Prostate gland (tissue), 1 donor: ENCODE data around the gene COG5.

Experiments
- POLR2A ChIP-seq: fragments of 450-650 bp; IDR thresholded peaks from one replicate; pipeline ENCODE4 v1.6.1; 2016; ENCODE audit warnings: antibody characterized with exemption, mild to moderate bottlenecking
- POLR2AphosphoS5 ChIP-seq: sonication (generic); formaldehyde crosslinking; IDR thresholded peaks from one replicate; pipeline ENCODE4 v1.6.1; 2017; ENCODE audit warnings: antibody characterized with exemption

DNA sequence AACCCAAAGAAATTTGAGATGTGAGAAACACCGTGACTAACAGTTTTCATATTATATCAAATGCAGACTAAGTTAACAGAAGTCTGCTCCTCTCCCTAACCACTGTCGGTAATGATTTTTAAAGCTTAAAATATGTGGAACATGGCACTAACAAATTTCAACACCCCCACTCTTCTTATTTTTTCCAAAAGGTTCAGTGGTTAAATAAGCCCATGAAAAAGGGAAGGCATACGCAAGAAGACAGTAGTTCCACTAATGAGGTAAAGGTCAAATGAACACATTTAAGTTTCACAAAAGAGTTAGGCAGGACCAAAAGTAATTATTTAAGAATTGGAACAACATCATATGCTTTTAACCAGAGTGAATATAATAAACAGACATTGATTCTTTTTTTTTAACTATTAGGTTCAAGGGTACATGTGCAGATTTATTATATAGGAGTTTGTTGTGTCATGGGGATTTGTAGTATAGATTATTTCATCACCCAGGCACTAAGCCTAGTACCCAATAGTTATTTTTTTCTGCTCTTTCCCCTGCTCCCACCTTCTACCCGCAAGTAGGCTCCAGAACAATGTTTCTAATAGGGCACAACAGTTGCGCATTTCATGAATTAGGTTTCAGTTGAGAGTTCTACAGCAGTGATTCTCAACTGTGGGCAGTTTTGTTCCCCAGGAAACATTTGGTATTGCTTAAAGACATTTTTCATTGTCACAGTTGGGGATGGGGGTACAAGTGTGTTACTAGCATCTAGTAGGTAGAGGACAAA lies 315.0 kb downstream of the COG5 start:
- TF ChIP-seq POLR2AphosphoS5 (no peak), POLR2A (no peak)
